Measurements from ENCODE around the gene ATP1A4. TPM values are rescaled to one million over a fixed set of nuclear protein-coding genes. Genes with fewer than 3 reads are reported as not detected.
A peak's percentile ranks its signal among the peaks of the same experiment; 100 is the strongest.

The ATP1A4 gene
- total RNA-seq, 1 donor from 2014 or later: 0.27 TPM

GRCh38 chr1:160177667-160178066 is 26.3 kb downstream of the ATP1A4 start:
- H3K27ac Mint-ChIP-seq: peak overlapping the region; percentile 92
- peaks cover 4% of the 10 kb centered on the region for H3K9me3 Mint-ChIP-seq
- H3K27me3 Mint-ChIP-seq: peaks cover 7% of the 10 kb centered on the region
- no peak for DNase-seq (ENCODE audit: extremely low spot score, unreplicated experiment)
- H3K4me3 Mint-ChIP-seq: peak overlapping the region; percentile 24
- H3K36me3 Mint-ChIP-seq: no peaks in the 10 kb centered on the region
- TF ChIP-seq CTCF (conservative IDR thresholded peaks at IDR 0.05): no peak
- peaks cover 17% of the 10 kb centered on the region for H3K4me1 Mint-ChIP-seq (ENCODE audit: unreplicated experiment)

GRCh38 chr1:160178731-160179130 is 27.3 kb downstream of the ATP1A4 start:
- no peaks in the 10 kb centered on the region for H3K36me3 Mint-ChIP-seq
- peaks cover 1% of the 10 kb centered on the region for H3K27me3 Mint-ChIP-seq
- DNase-seq (ENCODE audit: extremely low spot score, unreplicated experiment): no peak
- TF ChIP-seq CTCF (conservative IDR thresholded peaks at IDR 0.05): no peak
- no peak overlapping the region for H3K27ac Mint-ChIP-seq
- peaks cover 17% of the 10 kb centered on the region for H3K4me1 Mint-ChIP-seq (ENCODE audit: unreplicated experiment)
- no peak overlapping the region for H3K4me3 Mint-ChIP-seq
- H3K9me3 Mint-ChIP-seq: peaks cover 4% of the 10 kb centered on the region

- Mint-ChIP-seq H3K4me3 (no peak overlapping the region), H3K9me3 (peaks cover 4% of the 10 kb centered on the region), H3K27ac (peak overlapping the region; percentile 81), H3K36me3 (no peaks in the 10 kb centered on the region), H3K4me1 (ENCODE audit: unreplicated experiment) (peaks cover 17% of the 10 kb centered on the region), H3K27me3 (no peaks in the 10 kb centered on the region)
- no peak for DNase-seq (ENCODE audit: extremely low spot score, unreplicated experiment)
- no peak for TF ChIP-seq CTCF (conservative IDR thresholded peaks at IDR 0.05)
Observed at GRCh38 chr1:160179336-160179735, 27.9 kb downstream of the ATP1A4 start.

- no peak for TF ChIP-seq CTCF (conservative IDR thresholded peaks at IDR 0.05)
- no peaks in the 10 kb centered on the region for H3K36me3 Mint-ChIP-seq
- H3K4me3 Mint-ChIP-seq: no peak overlapping the region
- DNase-seq (ENCODE audit: extremely low spot score, unreplicated experiment): no peak
- peaks cover 10% of the 10 kb centered on the region for H3K4me1 Mint-ChIP-seq (ENCODE audit: unreplicated experiment)
- no peaks in the 10 kb centered on the region for H3K27me3 Mint-ChIP-seq
- H3K27ac Mint-ChIP-seq: no peak overlapping the region
- H3K9me3 Mint-ChIP-seq: no peaks in the 10 kb centered on the region
Observed at GRCh38 chr1:160186246-160186645, 34.8 kb downstream of the ATP1A4 start.

GRCh38 chr1:160186729-160187128 is 35.3 kb downstream of the ATP1A4 start:
- Mint-ChIP-seq H3K4me1 (ENCODE audit: unreplicated experiment) (peaks cover 10% of the 10 kb centered on the region), H3K27ac (no peak overlapping the region), H3K27me3 (no peaks in the 10 kb centered on the region), H3K4me3 (no peak overlapping the region), H3K9me3 (no peaks in the 10 kb centered on the region), H3K36me3 (no peaks in the 10 kb centered on the region)
- DNase-seq (ENCODE audit: extremely low spot score, unreplicated experiment): no peak
- TF ChIP-seq CTCF (conservative IDR thresholded peaks at IDR 0.05): no peak

GRCh38 chr1:160187407-160187806 is 36.0 kb downstream of the ATP1A4 start:
- no peak for TF ChIP-seq CTCF (conservative IDR thresholded peaks at IDR 0.05)
- H3K4me1 Mint-ChIP-seq (ENCODE audit: unreplicated experiment): peaks cover 10% of the 10 kb centered on the region

More at GRCh38 chr1:160187407-160187806, 36.0 kb downstream of the ATP1A4 start:
- no peaks in the 10 kb centered on the region for H3K9me3 Mint-ChIP-seq
- no peak for DNase-seq (ENCODE audit: extremely low spot score, unreplicated experiment)
- H3K4me3 Mint-ChIP-seq: no peak overlapping the region
- H3K27ac Mint-ChIP-seq: no peak overlapping the region
- H3K27me3 Mint-ChIP-seq: no peaks in the 10 kb centered on the region
- H3K36me3 Mint-ChIP-seq: no peaks in the 10 kb centered on the region

Measured in type B pancreatic cell (in vitro differentiated cells).